GM10847 (cell line): ENCODE measurements around the gene FCN2.

ENCODE experiments used
- POLR2A ChIP-seq: IDR thresholded peaks from 2 replicates; pipeline ENCODE4 v1.6.1; 2011; ENCODE audit not compliant: insufficient read length; ENCODE audit errors: extremely low read depth

Gene FCN2

DNA sequence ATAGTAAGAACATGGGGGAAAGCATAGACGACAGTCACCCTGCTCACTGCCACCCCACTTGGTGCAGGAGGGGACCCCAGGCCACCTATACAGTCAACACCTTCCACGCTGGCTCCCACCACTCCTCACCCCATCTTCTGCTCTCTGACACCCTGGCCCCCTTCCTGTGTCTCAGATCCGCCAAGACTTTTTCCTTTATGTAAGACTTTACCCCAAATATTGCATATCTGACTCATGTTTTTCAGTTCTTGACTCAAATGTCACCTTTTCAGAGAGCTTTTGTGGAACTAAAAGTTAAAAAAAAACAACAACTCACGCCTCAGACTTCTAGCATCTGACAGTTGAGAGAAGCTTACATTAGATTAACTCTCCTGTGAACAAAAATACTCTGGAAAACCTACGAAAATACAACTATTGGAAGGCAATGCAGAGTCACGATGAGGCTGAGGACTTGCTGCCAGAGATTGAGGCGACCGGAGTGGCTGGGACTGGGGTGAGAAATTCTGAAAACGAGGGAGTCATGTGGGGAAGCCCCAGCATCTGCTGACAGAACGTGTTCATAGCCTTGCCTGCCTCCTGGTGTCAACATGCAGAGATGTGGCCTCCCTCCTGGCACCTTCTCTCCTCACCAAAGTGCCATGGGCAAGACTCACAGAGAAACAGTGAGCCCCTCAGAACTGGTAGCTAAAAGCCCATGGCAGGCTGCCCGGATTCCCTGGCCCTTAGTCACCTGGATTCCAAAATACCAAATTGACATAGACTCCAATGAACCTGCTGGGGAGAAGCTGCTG is 22.4 kb upstream of the FCN2 start:
- TF ChIP-seq POLR2A = no peak

DNA sequence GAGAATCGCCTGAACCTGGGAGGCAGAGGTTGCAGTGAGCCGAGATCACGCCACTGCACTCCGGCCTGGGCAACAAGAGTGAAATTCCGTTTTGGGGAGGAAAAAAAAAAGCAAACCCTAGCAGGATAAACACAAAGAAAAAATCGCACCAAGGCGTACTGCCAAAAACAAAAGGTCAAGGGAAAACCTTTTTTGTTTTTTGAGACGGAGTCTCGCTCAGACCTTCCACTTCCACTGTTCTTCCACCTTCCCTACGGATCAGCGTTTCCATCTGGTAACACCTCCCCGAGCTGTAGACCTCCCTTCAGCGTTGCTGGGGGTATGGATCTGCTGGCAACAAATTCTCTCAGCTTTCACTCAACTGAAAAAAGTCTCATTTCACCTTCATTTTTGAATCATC is 20.1 kb upstream of the FCN2 start:
- TF ChIP-seq POLR2A = no peak

DNA sequence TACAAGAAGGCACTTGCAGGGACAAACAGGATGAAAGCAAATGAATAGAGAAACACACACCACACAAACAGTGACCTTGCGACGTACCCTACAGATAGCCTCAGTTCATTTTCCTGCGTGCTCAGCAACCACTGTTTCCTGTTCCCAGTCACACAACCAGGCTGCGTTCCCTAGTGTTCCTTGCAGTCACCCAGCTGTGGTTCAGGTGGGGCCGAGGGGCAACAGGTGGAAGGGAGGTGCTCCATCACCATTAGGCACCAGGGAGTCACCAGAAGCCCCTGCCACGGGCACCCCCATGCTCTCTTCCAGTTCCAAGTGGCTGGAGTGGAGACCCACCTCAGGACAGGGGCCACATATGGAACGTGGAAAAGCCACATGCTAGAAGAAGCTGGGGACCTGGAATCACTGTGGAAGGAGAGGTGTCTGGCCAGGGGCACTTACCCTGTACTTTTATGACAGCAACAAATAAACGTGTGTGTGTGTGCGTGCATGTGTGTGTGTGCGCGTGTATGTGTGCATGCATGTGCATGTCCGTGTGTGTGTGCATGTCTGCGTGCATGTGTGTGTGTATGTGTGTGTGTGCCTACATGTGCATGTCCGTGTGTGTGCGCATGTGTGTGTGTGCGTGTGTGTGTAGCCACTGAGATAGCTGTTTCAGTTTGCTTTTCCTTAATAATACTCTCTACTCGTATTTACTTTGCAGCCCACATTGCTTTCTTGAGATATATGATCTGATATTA is 18.8 kb upstream of the FCN2 start:
- TF ChIP-seq POLR2A = no peak

DNA sequence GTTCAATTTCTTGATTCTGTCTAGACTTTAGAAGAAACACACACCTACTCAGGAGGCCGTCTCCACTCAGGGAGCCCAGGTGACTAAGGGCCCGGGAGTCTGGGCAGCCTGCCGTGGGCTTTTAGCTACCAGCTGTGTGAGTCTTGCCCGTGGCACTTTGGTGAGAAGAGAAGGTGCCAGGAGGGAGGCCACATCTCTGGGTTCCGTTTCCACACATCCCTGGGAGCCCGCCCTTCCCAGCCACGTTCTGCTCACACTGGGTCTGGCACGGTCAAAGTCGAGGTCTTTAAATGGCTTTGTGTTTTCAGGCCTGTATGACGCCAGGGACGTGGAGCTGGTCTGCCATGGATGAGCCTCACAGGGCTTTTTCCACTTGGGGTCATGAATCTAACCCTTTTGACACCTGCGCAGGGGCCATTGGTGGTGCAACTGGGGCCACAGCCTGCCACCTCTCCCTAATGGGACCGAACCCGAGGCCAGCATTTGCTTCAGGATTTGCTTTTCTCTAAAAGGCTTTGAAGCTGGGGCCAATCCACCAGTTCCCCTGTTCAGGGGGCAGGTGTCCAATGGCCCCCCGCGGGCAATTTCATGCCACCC is 17.2 kb upstream of the FCN2 start:
- no peak for TF ChIP-seq POLR2A

DNA sequence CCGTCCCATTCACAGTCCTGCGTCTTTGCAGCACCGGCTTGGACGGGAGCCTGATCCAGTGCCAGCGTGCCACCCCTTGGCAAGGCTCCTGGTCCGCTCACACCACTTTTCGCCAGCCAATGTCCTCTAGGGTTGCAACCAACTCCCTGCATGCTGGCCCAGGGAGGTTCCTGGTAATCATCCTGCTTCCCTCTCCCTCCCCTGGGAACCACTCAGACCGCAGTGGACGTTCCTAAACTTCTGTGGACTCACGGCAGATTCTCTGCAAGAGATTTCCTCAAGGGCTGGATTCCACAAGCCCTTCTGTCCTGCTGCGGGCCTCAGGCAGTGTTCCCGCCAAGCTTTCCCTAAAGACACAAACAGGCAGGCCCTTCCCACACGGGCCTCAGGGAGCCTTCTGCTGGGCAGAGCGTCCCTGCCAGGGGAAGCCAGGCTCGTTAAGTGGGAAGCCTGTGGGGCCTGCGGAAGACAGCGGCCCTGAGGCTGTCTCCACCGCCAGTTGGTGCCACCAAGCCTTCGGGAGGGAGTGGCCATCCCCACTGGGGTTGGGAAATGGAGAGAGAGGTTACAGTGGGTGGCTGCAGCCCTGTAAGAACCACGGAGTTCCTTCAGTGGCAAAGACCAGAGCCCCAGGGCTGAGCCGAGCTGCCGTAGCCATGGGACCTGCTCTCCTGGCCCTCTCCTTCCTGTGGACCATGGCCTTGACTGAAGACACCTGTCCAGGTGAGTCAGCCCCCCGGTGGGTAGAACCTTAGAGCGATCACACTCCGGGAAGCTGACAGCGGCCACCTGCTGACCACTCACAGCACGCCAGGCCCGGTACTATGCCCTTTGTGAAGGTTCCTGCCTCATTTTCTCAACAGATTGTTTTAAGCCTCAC is 16.4 kb upstream of the FCN2 start:
- no peak for TF ChIP-seq POLR2A

DNA sequence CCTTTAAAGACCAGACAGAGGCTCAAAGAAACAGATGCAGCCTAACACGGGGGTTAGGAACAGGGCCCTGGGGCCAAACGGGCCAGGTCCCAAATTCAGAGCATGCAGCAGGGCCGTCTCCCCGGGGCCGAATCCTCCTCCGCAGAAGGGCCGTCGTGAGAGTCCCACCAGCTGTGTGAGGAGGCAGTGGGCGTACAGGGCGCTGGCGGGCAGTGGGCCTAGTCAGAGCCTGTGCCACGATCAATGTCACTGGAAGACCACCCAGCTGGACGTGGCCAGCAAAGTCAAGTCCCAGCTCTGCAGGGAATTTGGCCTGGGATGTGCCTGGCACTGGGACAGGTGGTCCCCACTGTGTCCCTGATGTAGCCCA is 15.8 kb upstream of the FCN2 start:
- TF ChIP-seq POLR2A = no peak

DNA sequence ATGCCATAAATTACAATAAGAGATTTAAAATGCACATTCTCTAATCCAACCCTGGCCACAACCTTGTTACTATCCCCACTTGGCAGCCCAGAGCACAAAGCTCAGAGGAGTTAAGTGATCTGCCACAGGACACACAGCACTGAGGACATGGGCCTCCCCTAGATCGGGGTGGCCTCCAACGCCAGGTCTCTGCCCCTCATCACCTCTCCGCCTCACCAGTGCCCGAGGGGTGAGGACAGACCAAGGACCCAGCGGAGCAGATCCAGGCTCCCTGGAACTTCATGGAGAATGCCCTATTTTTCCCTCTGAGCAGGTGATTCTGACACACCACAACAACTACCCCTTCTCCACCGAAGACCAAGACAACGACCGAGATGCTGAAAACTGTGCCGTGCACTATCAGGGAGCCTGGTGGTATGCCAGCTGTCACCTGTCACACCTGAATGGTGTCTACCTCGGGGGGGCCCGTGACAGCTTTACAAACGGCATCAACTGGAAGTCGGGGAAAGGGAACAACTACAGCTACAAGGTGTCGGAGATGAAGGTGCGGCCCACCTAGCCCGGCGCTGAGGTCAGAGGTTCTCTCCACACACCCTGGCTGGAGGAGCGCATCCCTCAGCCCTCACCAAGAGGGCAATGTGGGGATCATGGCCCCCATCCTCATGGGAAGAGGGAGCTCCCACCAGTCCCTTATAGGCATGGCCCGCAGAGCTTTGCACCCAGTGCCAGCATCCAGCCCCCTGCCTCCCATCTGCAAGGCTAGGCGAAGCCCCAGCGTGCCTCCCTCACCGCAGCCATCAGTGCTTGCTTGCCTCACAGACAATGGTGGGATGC is 12.5 kb upstream of the FCN2 start:
- no peak for TF ChIP-seq POLR2A

DNA sequence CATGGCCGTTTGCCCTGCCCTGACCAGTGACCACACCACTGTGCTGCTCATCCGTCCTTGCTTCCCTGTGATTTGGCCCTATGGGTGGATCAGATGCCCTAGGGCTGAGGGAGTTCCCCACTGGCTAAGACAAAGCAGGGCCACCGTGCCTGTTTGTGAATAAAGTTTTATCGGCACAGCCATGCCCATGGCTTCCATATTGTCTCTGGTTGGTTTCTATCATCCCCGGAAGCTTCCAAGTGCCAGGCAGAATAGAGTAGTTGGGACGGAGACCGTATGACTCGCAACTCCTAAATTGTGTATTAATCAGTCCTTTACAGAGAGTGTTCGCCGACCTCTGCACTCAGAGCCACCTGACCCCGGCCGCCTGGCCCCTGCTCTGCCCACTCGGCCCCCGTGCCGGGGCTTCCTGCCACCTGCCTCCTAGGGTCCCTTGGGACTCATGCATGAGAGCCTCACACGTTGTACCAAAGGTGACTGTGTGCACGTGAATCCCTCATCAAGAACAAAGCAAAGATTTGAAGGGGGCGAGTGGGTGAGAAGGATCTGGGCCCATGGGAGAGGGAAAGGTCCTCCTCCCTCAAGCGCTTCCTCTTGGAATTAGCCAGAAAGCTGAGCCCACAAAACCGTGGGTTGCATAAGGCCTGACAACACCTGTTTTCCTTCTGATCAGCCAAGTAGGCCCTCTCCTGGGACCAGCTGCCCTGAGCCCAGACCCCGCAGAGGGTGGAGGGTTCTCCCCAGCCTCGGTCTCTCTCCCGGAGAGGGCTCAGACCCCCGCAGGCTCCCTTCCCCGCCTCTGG is 11.7 kb upstream of the FCN2 start:
- TF ChIP-seq POLR2A = no peak

DNA sequence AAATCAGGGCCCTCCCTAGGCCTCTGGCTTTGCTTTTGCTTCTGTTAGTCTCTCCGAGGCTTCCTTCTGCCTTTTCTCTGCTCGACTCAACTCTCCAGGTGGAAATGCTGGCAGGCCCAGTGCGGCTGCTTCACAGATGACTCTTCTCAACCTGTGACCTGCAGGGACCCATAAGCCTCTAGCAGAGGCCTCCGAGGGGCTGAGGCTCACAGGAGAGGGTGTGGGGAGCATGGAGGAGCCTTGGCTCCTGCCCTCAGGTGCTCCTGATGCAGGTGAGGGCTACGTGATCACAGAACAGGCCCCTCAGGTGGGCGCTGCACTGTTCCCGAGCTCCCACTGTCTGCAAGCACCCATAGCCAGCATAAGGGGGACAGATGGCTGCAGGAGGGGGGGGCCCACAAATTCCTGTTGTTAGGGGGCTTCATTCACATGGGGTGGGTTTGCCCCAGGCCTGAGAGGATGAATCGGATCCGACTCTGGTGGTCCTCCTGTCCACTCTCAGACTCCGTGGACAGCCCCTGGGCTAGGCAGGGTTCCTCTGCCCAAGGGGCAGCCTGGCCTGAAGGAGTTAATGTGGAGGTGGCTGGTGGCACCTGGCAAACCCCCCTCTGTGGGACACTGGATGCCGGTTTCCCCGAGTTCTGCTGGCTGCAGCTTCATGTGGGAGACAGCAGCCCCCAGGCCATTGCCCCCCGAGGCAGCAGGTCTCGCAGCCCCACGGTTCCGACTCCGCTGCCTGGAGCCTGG is 10.9 kb upstream of the FCN2 start:
- TF ChIP-seq POLR2A = no peak

DNA sequence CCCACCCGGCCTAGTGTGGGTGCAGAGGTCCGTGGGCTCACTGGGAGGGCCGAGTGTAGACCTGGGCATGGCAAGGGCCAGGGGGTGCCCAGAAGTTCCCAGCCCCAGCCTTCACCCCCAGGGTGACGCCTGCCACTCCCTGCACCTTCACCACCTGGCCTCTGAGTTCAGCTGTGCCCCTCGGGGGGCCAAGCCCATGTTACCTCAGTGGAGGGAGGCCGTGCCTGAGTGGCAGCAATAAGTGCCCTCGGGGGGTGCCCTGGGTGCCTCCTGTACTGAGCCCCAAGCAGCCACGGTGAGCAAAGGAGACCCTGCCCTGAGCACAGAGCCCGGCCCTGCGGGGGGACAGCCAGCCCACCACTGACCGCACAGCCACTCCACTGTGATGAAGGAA is 10.3 kb upstream of the FCN2 start:
- no peak for TF ChIP-seq POLR2A

DNA sequence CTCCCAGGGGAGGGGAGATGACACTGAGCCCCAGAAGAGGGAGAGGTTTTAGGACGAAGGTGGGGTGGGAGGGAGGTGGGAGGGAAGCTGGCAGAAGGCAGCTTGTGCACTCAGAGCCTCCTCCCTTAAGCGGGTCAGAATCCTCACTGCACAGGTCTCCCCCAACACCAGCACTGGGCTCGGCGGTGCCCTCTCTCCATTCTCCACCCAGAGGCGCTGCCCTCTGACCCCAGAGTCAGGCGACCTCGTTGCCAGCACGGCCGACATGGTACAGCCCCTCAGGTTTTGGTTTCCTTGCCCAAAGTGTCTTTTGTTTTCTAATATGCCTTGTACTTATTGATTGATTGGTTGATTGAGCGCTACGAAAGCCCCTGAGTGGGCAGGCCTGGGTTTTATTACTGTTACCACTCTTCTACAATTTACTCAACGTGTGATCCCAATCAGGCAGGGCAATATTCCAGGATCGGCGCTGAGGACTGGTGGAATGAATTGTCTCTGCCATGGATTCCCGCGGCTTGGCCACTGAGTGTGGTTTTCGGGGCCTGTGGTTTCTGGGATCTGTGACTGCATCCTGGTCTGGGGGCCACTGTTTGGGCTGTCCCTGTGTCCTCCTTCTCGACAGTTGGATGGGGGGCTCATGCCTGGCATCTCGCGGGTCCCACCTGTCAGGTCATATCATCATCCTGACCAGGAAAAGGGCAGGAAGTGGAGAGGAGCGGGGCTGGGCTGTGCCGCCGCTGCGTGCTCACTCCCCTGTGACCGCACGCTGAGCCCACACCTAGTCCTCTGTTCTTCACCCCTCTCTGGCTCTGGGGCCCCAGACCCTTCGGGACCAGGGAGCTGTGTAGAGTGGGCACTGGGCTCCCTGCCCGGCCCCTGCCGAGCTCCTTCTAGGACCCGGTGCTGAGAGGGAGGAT is 9.6 kb upstream of the FCN2 start:
- TF ChIP-seq POLR2A = no peak

DNA sequence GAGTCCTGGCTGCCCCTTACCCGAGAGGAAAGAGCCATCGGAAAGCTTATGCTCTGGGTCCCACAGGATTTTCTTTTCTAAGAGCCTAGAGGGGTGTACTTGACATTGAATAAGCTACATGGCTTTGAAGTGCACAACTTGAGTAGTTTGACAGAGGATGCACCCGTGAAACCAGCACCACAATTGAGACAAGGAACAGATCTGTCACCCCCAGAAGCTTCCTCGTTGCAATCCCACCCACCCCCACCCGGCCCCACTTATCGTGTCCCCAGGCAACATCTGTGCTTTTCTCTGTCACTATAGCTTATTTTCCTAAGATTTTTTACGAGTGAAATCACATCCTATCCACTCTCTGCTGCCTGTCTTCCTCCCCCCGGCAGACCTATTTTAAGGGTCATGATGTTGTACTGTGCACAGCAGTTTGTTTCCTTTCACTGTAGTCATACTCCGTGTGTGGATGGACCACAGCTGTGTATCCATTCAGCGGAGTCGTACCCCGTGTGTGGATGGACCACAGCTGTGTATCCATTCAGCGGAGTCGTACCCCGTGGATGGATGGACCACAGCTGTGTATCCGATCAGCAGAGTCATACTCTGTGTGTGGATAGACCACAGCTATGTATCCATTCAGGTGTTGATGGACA is 8.8 kb upstream of the FCN2 start:
- no peak for TF ChIP-seq POLR2A
